OCI-LY7 (cell line): ENCODE data around the gene SLC43A2. TPM values are rescaled to one million over a fixed set of nuclear protein-coding genes. Genes with fewer than 3 reads are reported as not detected.

Experiments used
- BruUV-seq: library from RNA; stranded (reverse); fragments of 400-500 nt; replicated peaks from 2 replicates; lab custom pipeline; 2021; lab: Mats Ljungman, UMichigan
- CTCF ChIA-PET: fragments of 300-600 bp; sonication (Branson Sonifier 250); formaldehyde crosslinking; loops from one replicate; lab custom pipeline; 2022; ENCODE audit warnings: antibody characterized with exemption; ENCODE audit not compliant: unreplicated experiment; lab: Charles Lee
- POLR2A ChIA-PET: fragments of 300-600 bp; sonication (Branson Sonifier 250); formaldehyde crosslinking; loops from one replicate; lab custom pipeline; 2022; ENCODE audit warnings: antibody characterized with exemption; lab: Charles Lee
- DNase-seq: peaks from one replicate; pipeline ENCODE4 v3.0.0-alpha.2; 2015; ENCODE audit warnings: low spot score
- H2AFZ ChIP-seq: fragments of 200-600 bp; sonication (generic), shearing (Covaris generic); 2 replicates; pipeline ENCODE4 v1.6.1; 2014; ENCODE audit warnings: mild to moderate bottlenecking, antibody characterized with exemption, low read length, moderate library complexity
- H3K27ac ChIP-seq: fragments of 200-600 bp; sonication (generic); 2 replicates; pipeline ENCODE4 v1.5.1; 2014; ENCODE audit warnings: mixed run types, low read depth, mild to moderate bottlenecking, moderate library complexity, low read length, inconsistent platforms; ENCODE audit not compliant: poor library complexity, severe bottlenecking
- H3K36me3 ChIP-seq: fragments of 200-600 bp; sonication (generic); 2 replicates; pipeline ENCODE4 v1.6.1; 2014; ENCODE audit warnings: mild to moderate bottlenecking, antibody characterized with exemption, low read length, moderate library complexity, mixed read lengths; ENCODE audit not compliant: insufficient read depth
- H3K4me1 ChIP-seq: fragments of 200-600 bp; sonication (generic); 2 replicates; pipeline ENCODE4 v1.5.1; 2014; ENCODE audit warnings: mild to moderate bottlenecking, low read length; ENCODE audit not compliant: insufficient read depth, poor library complexity, severe bottlenecking
- H3K4me2 ChIP-seq: fragments of 200-600 bp; sonication (generic); 2 replicates; pipeline ENCODE4 v1.6.1; 2014; ENCODE audit warnings: mild to moderate bottlenecking, low read length
- H3K4me3 ChIP-seq: fragments of 200-600 bp; sonication (generic); 2 replicates; pipeline ENCODE4 v1.5.1; 2014; ENCODE audit warnings: mild to moderate bottlenecking, low read depth, low read length; ENCODE audit not compliant: poor library complexity, severe bottlenecking
- H3K79me2 ChIP-seq: fragments of 200-600 bp; sonication (generic); 2 replicates; pipeline ENCODE4 v1.6.1; 2016; ENCODE audit warnings: low read depth, mild to moderate bottlenecking, low read length, moderate library complexity, mixed read lengths; ENCODE audit not compliant: insufficient read depth
- H3K9me2 ChIP-seq: fragments of 200-600 bp; sonication (generic); 2 replicates; pipeline ENCODE4 v1.6.1; 2016; ENCODE audit warnings: mild to moderate bottlenecking, low read length, mixed read lengths; ENCODE audit not compliant: insufficient read depth
- H3K9me3 ChIP-seq: fragments of 200-600 bp; sonication (generic); 2 replicates; pipeline ENCODE4 v1.6.1; 2014; ENCODE audit warnings: mild to moderate bottlenecking, mixed run types, low read length, mixed read lengths
- H4K20me1 ChIP-seq: fragments of 200-600 bp; sonication (generic); 2 replicates; pipeline ENCODE4 v1.6.1; 2014; ENCODE audit warnings: mild to moderate bottlenecking, antibody characterized with exemption, low read length, moderate library complexity, mixed read lengths; ENCODE audit not compliant: insufficient read depth
- EZH2phosphoT487 ChIP-seq: fragments of 200-600 bp; sonication (generic); IDR thresholded peaks from 2 replicates; pipeline ENCODE4 v1.6.1; 2018; ENCODE audit warnings: low read depth, borderline replicate concordance, mild to moderate bottlenecking, mixed run types, antibody characterized with exemption, low read length, moderate library complexity, mixed read lengths
- intact Hi-C: fragments of 100-400 bp; cut with micrococcal nuclease; formaldehyde crosslinking; loops from one replicate; pipeline ENCODE4 v1.10.0; 2022; ENCODE audit not compliant: unreplicated experiment
- total RNA-seq, 2 experiments: library from RNA; depleted of rRNA in 1 of 2; stranded (reverse); fragments of >200 nt in 1 of 2; shearing (Covaris generic) in 1 of 2; gene quantifications; 2 replicates each; pipeline ENCODE4 v1.2.3, GENCODE V29; 2014 to 2022
- TF ChIP-seq, protein P1 (sequence below): fragments of 200-600 bp; sonication (generic); conservative IDR thresholded peaks from 2 replicates; pipeline ENCODE4 v1.5.1; 2014; ENCODE audit warnings: mild to moderate bottlenecking, antibody characterized with exemption, low read length, moderate library complexity, mixed read lengths

SLC43A2 gene
- total RNA-seq, 2 experiments from 2014 or later: 9.2 to 17.1 TPM

DNA sequence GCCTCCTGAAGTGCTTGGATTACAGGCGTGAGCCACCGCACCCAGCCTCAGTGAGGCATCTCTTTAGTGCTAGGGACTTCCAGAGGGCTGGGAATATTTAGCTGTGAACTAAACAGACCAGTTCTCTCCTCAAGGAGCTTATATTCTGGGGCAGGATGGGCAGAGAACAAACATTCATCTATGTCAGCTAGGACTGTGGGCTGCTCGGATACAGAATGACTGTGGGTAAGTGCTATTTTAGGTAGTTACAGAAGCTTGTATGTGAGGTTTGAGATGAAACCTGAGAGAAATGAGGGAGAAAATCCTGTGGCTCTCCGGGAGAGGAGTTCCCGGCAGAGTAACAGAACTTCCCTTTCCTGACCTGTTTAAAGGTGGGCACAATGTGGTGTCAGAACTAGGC is 106.0 kb downstream of the SLC43A2 start:
- intact Hi-C loops: no loop called here
- Histone ChIP-seq H2AFZ (no peak overlapping the region), H3K79me2 (peaks cover 4% of the 10 kb centered on the region; the same call in 1 of the 2 replicates), H4K20me1 (no peaks in the 10 kb centered on the region), H3K27ac (no peak overlapping the region), H3K4me2 (no peak overlapping the region), H3K4me1 (peaks cover 9% of the 10 kb centered on the region), H3K9me3 (no peaks in the 10 kb centered on the region), H3K36me3 (peaks cover 24% of the 10 kb centered on the region), H3K9me2 (no peaks in the 10 kb centered on the region), H3K4me3 (no peak overlapping the region)
- no peak for DNase-seq
- CTCF ChIA-PET: interaction anchor here (0.6 kb wide), 1 partner anchor 9 kb away, joined by 3 read pairs; no protein-coding TSS in a partner anchor
- POLR2A ChIA-PET: interaction anchor here (0.7 kb wide), 1 partner anchor 14 kb away, joined by 3 read pairs; no protein-coding TSS in a partner anchor
- TF ChIP-seq, protein P1, sequence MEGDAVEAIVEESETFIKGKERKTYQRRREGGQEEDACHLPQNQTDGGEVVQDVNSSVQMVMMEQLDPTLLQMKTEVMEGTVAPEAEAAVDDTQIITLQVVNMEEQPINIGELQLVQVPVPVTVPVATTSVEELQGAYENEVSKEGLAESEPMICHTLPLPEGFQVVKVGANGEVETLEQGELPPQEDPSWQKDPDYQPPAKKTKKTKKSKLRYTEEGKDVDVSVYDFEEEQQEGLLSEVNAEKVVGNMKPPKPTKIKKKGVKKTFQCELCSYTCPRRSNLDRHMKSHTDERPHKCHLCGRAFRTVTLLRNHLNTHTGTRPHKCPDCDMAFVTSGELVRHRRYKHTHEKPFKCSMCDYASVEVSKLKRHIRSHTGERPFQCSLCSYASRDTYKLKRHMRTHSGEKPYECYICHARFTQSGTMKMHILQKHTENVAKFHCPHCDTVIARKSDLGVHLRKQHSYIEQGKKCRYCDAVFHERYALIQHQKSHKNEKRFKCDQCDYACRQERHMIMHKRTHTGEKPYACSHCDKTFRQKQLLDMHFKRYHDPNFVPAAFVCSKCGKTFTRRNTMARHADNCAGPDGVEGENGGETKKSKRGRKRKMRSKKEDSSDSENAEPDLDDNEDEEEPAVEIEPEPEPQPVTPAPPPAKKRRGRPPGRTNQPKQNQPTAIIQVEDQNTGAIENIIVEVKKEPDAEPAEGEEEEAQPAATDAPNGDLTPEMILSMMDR: no peak
- TF ChIP-seq EZH2phosphoT487: no peak
- no TSS peak for BruUV-seq

- CTCF ChIA-PET: no interaction called here
- H3K9me2 ChIP-seq: no peaks in the 10 kb centered on the region
Measured at GRCh38 chr17:1521086-1521640, 107.5 kb downstream of the SLC43A2 start.

More at GRCh38 chr17:1521086-1521640, 107.5 kb downstream of the SLC43A2 start:
- TF ChIP-seq, protein P1: no peak
- no peak for TF ChIP-seq EZH2phosphoT487
- H3K27ac ChIP-seq: no peak overlapping the region
- no peak overlapping the region for H3K4me2 ChIP-seq
- peaks cover 16% of the 10 kb centered on the region; the same call in 1 of the 2 replicates for H3K36me3 ChIP-seq
- H3K4me3 ChIP-seq: no peak overlapping the region
- peaks cover 11% of the 10 kb centered on the region for H3K4me1 ChIP-seq
- H4K20me1 ChIP-seq: no peaks in the 10 kb centered on the region
- no peak for DNase-seq
- BruUV-seq: no TSS peak
- no peak overlapping the region for H2AFZ ChIP-seq
- no peaks in the 10 kb centered on the region for H3K9me3 ChIP-seq
- H3K79me2 ChIP-seq: peaks cover 11% of the 10 kb centered on the region; the same call in 1 of the 2 replicates
- intact Hi-C loops: no loop called here
- POLR2A ChIA-PET: no interaction called here
